A549 (cell line): ENCODE data around the gene PIGU. TPM values are rescaled to one million over a fixed set of nuclear protein-coding genes. Genes with fewer than 3 reads are reported as not detected.

Source experiments
- ATAC-seq, 2 experiments: fragments of 200-7000 bp in 1 of 2; fragments of >200 bp in 1 of 2; cut with Nextera tagmentation in 1 of 2; cut with Tn5 transposase in 1 of 2; 3 replicates each; pipeline versions ENCODE4 v1.8.0 to v1.9.1; 2018 to 2020; ENCODE audit warnings: mild to moderate bottlenecking in 1 of 2, moderate library complexity in 1 of 2
- CTCF ChIA-PET: fragments of 300-600 bp; sonication (Branson Sonifier 250); formaldehyde crosslinking; extraction: SDS; loops from one replicate; lab custom pipeline; 2021; ENCODE audit warnings: antibody characterized with exemption, inconsistent platforms; lab: Yijun Ruan, JAX
- POLR2A ChIA-PET: fragments of 350-600 bp; formaldehyde crosslinking; extraction: SDS; loops from one replicate; lab custom pipeline; 2021; ENCODE audit warnings: antibody characterized with exemption, inconsistent platforms; lab: Yijun Ruan, JAX
- DNase-seq, 2 experiments: peaks; one replicate each; pipeline versions ENCODE4 v3.0.0 to v3.0.0-alpha.2; 2011 to 2016; ENCODE audit warnings: low read depth in 1 of 2, low spot score in 1 of 2
- FAIRE-seq: peaks from 2 replicates; lab custom pipeline; 2011; peaks lifted over from hg19 to GRCh38; lab: Jason Lieb, UNC
- H3K27ac ChIP-seq, 2 experiments: fragments of >200 bp; sonication (Bioruptor Twin); formaldehyde crosslinking; 3 replicates each; pipeline ENCODE4 v1.5.1; 2016 to 2017
- H3K4me1 ChIP-seq: fragments of >200 bp; sonication (Bioruptor Twin); formaldehyde crosslinking; 3 replicates; pipeline ENCODE4 v1.6.1; 2016
- H3K4me2 ChIP-seq: fragments of >200 bp; sonication (Bioruptor Twin); formaldehyde crosslinking; 3 replicates; pipeline ENCODE4 v1.6.1; 2016
- H3K4me3 ChIP-seq: fragments of >200 bp; sonication (Bioruptor Twin); formaldehyde crosslinking; 3 replicates; pipeline ENCODE4 v1.5.1; 2016
- H3K9me3 ChIP-seq: fragments of >200 bp; sonication (Bioruptor Twin); formaldehyde crosslinking; 3 replicates; pipeline ENCODE4 v1.6.1; 2016
- BHLHE40 ChIP-seq: IDR thresholded peaks from 2 replicates; pipeline ENCODE4 v1.6.1; 2012; ENCODE audit warnings: low read depth, low read length, inconsistent platforms
- CBX2 ChIP-seq: fragments of 200-600 bp; sonication (generic); IDR thresholded peaks from 2 replicates; pipeline ENCODE4 v1.6.1; 2016; ENCODE audit warnings: low read depth, mild to moderate bottlenecking, borderline replicate concordance
- CBX8 ChIP-seq: fragments of 200-600 bp; sonication (generic); IDR thresholded peaks from 2 replicates; pipeline ENCODE4 v1.6.1; 2016
- CTCF ChIP-seq: fragments of >200 bp; sonication (Bioruptor Twin); formaldehyde crosslinking; IDR thresholded peaks from 3 replicates; pipeline ENCODE4 v1.5.1; 2016
- ELK1 ChIP-seq: fragments of 150-350 bp; IDR thresholded peaks from 2 replicates; pipeline ENCODE4 v1.6.1; 2014; ENCODE audit warnings: low read depth, mild to moderate bottlenecking, low read length
- EP300 ChIP-seq, 2 experiments: fragments of >200 bp; sonication (Bioruptor Twin); formaldehyde crosslinking; IDR thresholded peaks; 2 replicates in 1 of 2; 3 replicates in 1 of 2; pipeline ENCODE4 v1.6.1; 2016 to 2017
- FOSB ChIP-seq: fragments of 250-450 bp; sonication (Bioruptor Pico); IDR thresholded peaks from 2 replicates; pipeline ENCODE4 v1.5.0; 2020; ENCODE audit warnings: mild to moderate bottlenecking, moderate library complexity
- FOSL2 ChIP-seq, 2 experiments: fragments of 450-650 bp in 1 of 2; fragments of >200 bp in 1 of 2; sonication (Bioruptor Twin) in 1 of 2; formaldehyde crosslinking; IDR thresholded peaks; 2 replicates each; pipeline versions ENCODE4 v1.5.0 to v1.6.1; 2016 to 2020; ENCODE audit warnings: mild to moderate bottlenecking in 1 of 2, moderate library complexity in 1 of 2
- HDAC2 ChIP-seq: fragments of 200-600 bp; sonication (generic); IDR thresholded peaks from 2 replicates; pipeline ENCODE4 v1.6.1; 2016
- HEYL ChIP-seq: fragments of 250-450 bp; sonication (Bioruptor Pico); IDR thresholded peaks from 2 replicates; pipeline ENCODE4 v1.8.0; 2021; ENCODE audit warnings: mild to moderate bottlenecking, moderate library complexity
- HMGXB4 ChIP-seq: fragments of 250-450 bp; sonication (Bioruptor Pico); IDR thresholded peaks from 2 replicates; pipeline ENCODE4 v1.5.0; 2021; ENCODE audit warnings: mild to moderate bottlenecking, moderate library complexity, borderline replicate concordance
- HOXA7 ChIP-seq: fragments of 250-450 bp; sonication (Bioruptor Pico); IDR thresholded peaks from 2 replicates; pipeline ENCODE4 v1.5.0; 2020; ENCODE audit warnings: mild to moderate bottlenecking, moderate library complexity
- HOXB13 ChIP-seq: fragments of 250-450 bp; sonication (Bioruptor Pico); IDR thresholded peaks from 2 replicates; pipeline ENCODE4 v1.5.0; 2020; ENCODE audit warnings: low read depth, mild to moderate bottlenecking, moderate library complexity
- MAX ChIP-seq: IDR thresholded peaks from 2 replicates; pipeline ENCODE4 v1.6.1; 2012
- NFE2L2 ChIP-seq: fragments of 150-350 bp; conservative IDR thresholded peaks from 2 replicates; pipeline ENCODE4 v1.6.1; 2014; ENCODE audit warnings: low read length
- POLR2A ChIP-seq: IDR thresholded peaks from 2 replicates; pipeline ENCODE4 v1.6.1; 2012; ENCODE audit warnings: mild to moderate bottlenecking, low read length
- POLR2AphosphoS2 ChIP-seq: conservative IDR thresholded peaks from 2 replicates; pipeline ENCODE4 v1.6.1; 2012; ENCODE audit warnings: low read length, improper control_type of control experiment, inconsistent platforms
- TFCP2L1 ChIP-seq: fragments of 250-450 bp; sonication (Bioruptor Pico); IDR thresholded peaks from 2 replicates; pipeline ENCODE4 v1.5.0; 2021; ENCODE audit warnings: mild to moderate bottlenecking
- TP53 ChIP-seq: fragments of 250-450 bp; sonication (Bioruptor Pico); IDR thresholded peaks from 2 replicates; pipeline ENCODE4 v1.5.0; 2021; ENCODE audit warnings: mild to moderate bottlenecking, moderate library complexity
- ZFP36 ChIP-seq: fragments of 450-650 bp; IDR thresholded peaks from 2 replicates; pipeline ENCODE4 v1.6.1; 2014; ENCODE audit warnings: borderline replicate concordance; ENCODE audit not compliant: partially characterized antibody
- whole genome bisulfite sequencing: methylation state at CpG from one replicate; pipeline ENCODE4 v1.1.6; 2017; ENCODE audit errors: missing lambda C conversion rate; 5-methylcytosine and 5-hydroxymethylcytosine counted together
- polyA plus RNA-seq, 4 experiments: library from polyadenylated mRNA; depleted of rRNA in 3 of 4; stranded (reverse); fragments of >200 nt; fragmentation: RNase III in 1 of 4; extraction: RNeasy Plus Mini Kit Qiagen cat#74134 plus additional on column Dnase treatment in 1 of 4; gene quantifications; 2 replicates in 3 of 4; 3 replicates in 1 of 4; pipeline ENCODE4 v1.2.3, GENCODE V29; 2011 to 2017

PIGU gene
- polyA plus RNA-seq, 2 of the 4 experiments (the other 2 are of a cell fraction): 27.8 to 103 TPM

GRCh38 chr20:34626992-34627391 is 49.9 kb downstream of the PIGU start:
- WGBS: 69% methylated on average over 2 of the region's 2 CpGs
- Histone ChIP-seq H3K9me3 (no peaks in the 10 kb centered on the region), H3K4me1 (peaks cover 26% of the 10 kb centered on the region), H3K4me3 (no peak overlapping the region), H3K27ac (no peak overlapping the region), H3K4me2 (peak overlapping the region; percentile 65; the same call in 2 of the 3 replicates)
- TF ChIP-seq BHLHE40 (no peak), TFCP2L1 (CRISPR knock-in tag) (no peak), HMGXB4 (CRISPR knock-in tag) (no peak)
- DNase-seq: no peak
- ATAC-seq: no peak
- POLR2A ChIA-PET: no interaction called here
- FAIRE-seq: no peak
- CTCF ChIA-PET: interaction anchor here (1.5 kb wide), 1 partner anchor 8 kb away, joined by 5 read pairs; no protein-coding TSS in a partner anchor

- H3K4me1 ChIP-seq: peaks cover 40% of the 10 kb centered on the region
- no peak for ATAC-seq
- WGBS: 64% methylated on average over 3 of the region's 3 CpGs
Measured at GRCh38 chr20:34624629-34625028, 52.3 kb downstream of the PIGU start.

More at GRCh38 chr20:34624629-34625028, 52.3 kb downstream of the PIGU start:
- DNase-seq (no peak), FAIRE-seq (no peak)
- TF ChIP-seq HEYL (CRISPR knock-in tag) (no peak), ZFP36 (no peak), FOSL2 (IDR thresholded peaks at IDR 0.05) (no peak), FOSL2 (CRISPR knock-in tag; IDR thresholded peaks at IDR 0.05) (no peak), EP300 (IDR thresholded peaks at IDR 0.05) (no peak), MAX (no peak), CBX2 (no peak), TP53 (CRISPR knock-in tag) (no peak), HOXB13 (no peak), HMGXB4 (CRISPR knock-in tag) (no peak), POLR2AphosphoS2 (no peak), CBX8 (no peak), CTCF (no peak), FOSB (CRISPR knock-in tag) (no peak), ELK1 (no peak), HOXA7 (no peak), NFE2L2 (no peak), HDAC2 (no peak), POLR2A (no peak)
- CTCF ChIA-PET: no interaction called here
- Histone ChIP-seq H3K4me2 (no peak overlapping the region), H3K9me3 (no peaks in the 10 kb centered on the region), H3K27ac (no peak overlapping the region), H3K4me3 (no peak overlapping the region)
- POLR2A ChIA-PET: no interaction called here
